OCI-M2 (cell line): ENCODE measurements around the gene ECE1.

ENCODE experiments used
- DNase-seq: peaks from one replicate; lab custom pipeline; 2025; ENCODE audit not compliant: unreplicated experiment; lab: John Stamatoyannopoulos, UW

The ECE1 gene

DNA sequence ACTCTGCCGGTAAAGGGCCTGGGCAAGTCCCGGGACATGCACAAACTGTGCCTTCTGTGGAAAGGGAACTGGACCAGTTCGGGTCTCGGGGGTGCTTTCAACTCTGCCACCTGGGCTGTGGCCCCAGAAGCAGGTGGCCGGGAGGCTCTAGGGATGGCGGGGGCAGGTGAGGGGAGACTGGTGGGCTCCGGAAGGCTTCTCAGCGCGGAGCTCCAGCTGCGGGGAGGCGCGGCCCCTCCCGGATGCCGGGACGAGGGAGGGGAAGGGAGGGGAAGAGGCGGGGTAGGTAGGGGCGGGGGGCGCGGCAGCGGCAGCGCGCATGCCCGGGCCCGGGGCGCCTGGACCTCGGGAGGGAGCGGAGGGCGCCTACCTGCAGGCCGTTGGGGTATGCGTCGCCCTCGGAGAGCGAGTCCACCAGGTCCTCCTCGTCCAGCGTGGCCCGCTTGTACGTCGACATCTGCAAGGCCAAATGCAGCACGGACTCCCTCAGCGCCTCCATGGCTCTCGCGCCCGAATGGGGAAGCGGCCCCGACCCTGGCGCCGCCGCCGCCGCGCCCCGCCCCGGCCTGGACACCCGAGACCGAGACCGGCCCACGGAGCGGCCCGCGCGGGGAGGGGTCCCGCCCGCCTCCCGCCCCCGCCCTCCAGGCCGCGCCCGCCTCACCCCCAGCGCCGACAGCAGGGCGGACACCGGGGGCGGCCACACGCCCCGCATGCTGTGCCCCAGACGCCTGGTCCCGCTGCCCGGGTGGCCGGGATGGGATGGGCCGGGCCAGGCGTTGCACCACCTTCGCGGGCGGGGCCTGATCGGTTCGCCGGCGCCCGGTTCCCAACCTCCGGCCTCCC is at the start of gene ECE1:
Gene ECE1, minus strand, starts transcription at position 764 of the 846 bp plus-strand sequence. Its CDS starts 49 bp downstream, at position 715.
- no peak for DNase-seq

DNA sequence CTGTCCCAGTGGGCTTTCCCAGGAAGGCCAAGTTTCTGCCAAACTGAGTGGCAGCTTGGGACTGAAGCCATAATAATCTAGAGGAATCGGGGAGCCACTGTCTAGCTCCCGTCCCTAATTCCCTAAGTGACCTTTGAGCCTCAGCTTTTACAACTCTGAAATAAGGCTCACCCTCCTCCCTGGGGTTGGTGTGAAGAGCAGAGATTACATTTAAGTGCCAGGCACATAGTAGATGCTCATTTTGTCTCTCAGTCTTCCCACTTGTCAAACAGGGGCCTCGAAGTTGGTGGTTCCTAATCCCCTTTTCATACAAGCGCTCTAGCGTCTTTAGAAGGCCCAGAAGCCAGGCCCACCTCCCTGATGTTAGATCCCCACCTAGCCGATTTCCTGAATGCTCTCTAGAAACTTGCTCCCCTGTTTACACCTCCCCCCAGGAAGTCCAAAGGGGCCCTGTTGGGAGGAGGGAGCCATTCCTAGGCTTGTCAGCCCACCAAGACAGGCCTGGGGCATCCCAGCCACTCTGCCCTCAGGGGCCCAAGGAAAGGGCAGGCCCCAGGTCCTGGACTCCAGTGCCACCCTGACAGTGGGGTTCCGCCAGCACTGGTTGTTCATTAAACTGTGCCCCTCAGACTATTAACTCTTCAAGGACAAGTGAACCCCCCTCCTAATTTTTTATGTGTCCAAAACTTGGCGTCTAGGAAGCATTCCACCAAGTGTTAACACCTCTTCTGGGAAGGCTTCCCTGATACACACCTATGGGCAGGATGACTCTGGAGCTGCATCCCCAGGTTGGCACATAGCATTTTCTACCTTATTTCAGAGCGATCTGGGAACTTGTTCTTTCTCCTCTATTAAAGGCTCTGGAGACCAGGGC is 49.3 kb upstream of the ECE1 start:
- no peak for DNase-seq

DNA sequence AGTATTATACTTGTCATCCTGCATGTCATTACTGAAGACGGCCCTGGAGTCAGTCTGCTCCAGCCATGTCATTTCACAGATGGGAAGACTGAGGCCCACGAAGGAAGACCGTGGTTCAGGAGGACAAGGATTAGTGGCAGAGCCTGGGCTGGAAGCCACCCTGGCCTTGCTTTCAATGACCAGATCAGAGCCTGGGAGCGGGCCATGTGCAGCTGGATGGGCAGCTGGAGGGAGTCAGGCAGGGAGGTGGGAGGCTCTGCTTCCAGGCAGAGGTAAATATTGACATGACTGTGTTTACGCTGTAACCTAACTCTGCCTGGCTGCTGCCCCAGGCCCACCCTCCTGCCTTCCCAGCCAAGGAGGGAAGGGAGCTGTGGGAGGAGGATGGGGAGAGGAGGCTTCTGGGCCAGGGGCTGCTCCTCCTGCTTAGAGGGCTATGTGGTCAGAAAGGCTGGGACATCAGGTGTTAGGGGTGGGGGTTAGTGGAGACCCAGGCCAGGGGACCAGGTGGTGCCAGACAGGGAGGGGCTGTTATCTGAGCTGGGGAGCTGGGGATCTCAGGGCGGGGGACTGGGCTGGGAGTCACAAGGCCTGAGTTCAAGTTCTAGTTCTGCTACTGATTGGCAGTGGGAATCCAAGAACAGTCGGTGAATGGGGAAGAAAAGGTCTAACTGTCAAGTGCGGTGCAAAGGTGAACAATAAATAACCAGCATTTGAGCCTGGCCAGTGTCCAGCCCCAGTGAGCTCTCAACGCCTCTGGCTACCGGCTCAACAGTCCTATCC is 48.5 kb upstream of the ECE1 start:
- no peak for DNase-seq

DNA sequence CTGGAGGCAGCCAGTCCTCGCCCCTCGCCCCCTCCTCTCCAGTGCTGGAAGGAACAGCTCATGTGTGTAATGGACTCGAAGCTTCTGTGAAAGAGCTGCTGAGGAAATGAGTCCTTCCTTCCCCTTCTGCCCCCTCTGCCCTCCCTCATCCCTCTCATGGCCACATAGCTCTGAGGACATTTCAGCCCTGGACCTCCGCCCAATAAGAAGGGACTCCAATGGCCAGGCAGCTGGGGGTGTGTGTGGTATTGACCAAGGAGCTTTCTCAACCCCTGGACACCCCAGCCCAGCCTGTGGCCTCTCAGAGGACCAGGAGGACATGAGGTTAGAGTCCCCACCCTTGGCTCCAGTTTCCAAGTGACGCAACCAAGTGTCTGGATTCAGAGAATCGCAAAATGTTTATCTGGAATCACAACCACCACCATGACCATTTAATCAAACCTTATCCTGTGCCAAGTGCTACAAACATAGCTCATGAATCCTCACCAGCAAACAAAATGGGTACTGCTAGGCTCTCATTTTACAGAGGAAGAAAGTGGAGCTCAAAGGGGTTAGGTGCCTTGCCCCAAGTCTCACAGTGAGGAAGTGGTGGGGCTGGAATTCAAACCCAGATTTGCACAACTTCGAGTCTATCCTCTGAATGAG is 47.8 kb upstream of the ECE1 start:
- no peak for DNase-seq

DNA sequence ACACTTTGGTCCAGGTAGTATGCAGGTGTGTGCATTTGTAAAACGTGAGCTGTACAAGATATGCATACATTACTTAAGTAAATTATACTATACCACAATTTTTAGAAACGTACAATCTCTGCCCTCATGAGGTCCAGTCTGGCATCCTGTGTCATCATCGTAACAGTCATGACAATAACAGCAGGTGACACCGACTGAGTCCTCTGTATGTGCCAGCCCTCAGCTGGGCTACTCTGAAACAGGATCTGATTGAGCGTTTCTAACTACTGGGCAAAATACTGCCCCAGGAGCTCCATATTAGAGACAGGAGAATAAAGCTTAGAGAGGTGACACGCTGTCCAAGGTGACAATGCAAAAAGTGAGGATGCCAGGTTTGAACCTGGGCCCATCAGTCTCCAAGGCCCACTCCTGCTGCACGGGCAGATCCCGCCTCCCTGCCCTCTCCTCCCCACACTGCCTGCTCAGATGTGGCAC is 47.2 kb upstream of the ECE1 start:
- no peak for DNase-seq

DNA sequence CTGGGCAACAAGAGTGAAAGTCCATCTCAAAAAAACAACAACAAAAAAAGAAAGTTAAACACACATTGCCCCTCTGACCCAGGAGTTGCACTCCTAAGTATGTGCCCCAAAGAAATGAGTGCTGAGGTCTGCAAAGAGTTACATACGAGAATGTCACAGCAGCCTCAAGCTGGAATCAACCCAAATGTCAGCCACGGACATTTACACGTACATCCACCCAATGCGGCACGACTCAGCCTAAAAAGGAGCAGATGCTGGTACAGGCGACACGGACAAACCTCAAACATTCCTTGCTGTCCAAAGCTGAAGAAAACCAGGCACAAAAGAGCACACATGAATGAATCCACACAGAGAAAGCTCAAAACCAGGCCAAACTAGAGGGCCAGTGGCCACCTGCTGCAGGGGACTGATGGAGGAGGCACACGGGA is 46.8 kb upstream of the ECE1 start:
- no peak for DNase-seq

DNA sequence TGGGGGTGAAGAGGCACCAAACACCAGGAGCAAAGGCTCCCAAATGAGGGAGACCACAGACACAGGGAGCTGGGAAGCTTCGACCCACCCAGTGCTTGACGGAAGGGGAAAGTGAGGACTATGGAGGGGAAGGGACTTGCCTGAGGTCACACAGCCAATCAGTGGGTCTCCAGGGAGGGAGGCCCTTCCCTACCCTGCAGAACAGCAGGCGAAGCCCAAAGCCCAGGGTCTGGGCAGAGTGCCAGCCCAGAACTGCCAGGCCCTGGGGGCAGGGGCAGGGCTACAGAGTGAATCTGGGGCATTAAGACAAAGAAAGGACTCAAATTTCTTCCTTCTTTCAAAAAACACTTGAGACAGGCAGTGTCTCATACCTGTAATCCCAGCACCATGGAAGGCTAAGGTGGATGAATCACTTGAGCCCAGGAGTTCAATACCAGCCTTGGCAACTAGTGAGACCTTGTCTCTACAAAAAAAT is 45.5 kb upstream of the ECE1 start:
- no peak for DNase-seq

DNA sequence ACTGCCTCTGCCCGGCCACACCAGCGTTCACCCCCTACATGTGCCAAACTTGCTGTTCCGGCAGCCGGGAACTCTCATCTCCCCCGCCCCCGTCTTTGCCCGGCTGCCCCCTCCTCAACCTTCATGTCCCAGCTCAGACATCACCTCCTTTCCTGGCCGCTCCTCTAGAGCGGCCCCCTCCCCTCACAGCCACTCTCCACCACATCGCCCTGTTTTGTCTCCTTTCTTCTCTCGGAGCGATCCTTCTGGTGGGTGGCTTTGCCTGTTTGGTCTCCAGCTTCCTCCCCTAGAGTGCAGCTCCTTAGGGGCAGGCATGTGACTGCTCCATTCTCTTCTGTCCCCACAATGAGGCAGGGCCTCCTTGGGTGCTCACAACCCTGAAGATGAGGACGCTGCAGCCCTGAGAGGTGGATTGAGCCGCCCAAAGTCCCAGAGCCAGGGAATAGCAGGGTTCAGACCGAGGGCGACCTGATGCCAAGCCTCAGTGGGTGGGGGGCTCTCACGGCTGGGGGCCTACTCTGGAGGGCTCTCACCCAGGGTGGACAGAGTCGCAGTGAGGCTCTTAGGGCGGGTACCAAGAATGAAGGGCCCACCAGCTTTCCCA is 44.9 kb upstream of the ECE1 start:
- no peak for DNase-seq

DNA sequence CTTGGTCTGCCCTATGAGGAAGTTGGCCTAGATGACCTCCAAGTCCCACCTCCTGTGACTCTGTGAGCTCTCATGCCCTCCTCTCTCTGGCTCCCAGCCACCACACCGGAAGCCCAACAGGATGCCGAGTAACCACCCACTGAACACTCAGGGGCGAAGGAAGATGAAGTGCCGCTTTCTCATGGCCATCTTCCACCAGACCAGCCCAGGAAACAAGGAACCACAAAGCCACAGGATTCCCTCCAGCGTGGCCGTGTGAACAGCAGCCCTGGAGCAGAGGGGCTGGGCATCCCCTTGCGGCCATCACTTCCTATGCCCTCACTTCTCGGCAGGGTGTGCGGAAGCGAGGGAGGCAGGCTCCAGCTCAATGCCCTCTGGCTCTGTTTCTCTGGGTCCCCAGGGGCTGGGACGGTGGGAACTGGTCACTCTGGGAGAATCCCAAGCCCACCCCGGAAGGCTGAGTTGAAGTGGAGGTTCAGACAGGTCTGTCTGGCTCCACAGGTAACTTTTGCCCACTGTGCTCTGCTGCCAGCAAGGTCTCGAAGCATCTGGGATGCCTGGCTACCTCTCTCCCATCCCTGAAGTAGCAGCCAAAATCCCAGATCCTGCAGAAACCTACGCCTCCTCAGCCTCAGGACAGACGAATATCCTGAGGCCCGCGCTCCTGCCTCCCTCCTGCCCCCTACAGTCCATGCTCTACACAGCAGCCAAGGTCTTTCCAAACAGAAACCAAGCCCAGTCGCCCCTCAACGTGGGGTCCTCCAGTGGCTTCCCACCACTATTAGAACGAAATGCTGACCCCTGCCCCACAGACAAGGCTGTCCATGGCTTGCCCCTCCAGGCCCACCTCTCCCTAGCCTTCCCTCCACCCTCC is 44.2 kb upstream of the ECE1 start:
- no peak for DNase-seq

DNA sequence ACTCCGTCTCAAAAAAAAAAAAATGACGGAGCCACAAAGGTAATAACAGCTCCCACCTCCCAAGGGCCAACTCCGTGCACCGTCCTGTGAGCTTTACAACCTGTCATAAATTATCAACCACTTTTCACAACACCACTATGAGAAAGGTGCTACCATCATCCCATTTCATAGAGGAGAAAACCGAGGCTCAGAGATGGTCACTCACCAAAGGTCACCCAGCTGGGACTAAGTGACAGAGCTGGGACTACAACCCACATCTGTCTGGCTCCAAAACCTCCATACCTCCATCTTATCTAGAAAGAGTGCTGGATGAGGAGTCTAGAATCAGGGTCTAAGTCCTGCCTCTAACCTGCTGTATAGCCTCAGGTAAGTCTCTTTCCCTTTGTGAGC is 43.6 kb upstream of the ECE1 start:
- no peak for DNase-seq

DNA sequence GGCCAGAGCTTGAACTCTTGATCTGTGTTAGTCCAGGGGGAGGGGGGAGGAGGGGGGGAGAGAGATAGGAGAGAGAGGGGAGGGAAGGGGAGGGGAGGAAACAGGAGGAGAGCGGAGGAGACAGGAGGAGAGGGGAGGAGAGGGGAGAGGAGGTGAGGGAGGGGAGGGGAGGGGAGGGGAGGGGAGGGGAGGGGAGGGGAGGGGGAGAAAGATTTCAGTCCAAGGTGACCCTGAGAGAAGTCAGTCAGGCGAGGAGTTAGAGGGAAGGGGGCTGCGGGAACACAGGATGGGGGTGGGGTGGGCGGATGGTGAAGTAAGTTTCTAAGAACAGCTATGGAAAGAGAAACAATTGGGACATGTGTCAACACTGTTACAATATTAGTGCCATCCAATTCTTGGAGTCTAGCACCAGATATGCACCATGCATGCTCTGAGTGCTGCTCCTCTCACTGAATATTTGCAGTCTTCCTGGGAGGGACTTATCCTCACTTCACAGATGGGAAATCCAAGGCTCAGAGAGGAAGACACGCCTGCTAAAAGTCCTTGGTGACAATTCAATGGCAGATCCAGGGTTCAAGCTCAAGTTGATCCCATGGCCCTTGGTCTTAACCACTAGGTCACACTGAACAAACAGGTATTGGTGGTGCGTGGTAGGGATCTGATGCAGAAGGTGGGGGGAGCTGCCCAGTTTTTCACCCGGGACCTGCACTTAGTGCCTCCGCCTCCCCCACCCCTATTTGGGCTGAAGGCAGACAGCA is 42.5 kb upstream of the ECE1 start:
- no peak for DNase-seq

DNA sequence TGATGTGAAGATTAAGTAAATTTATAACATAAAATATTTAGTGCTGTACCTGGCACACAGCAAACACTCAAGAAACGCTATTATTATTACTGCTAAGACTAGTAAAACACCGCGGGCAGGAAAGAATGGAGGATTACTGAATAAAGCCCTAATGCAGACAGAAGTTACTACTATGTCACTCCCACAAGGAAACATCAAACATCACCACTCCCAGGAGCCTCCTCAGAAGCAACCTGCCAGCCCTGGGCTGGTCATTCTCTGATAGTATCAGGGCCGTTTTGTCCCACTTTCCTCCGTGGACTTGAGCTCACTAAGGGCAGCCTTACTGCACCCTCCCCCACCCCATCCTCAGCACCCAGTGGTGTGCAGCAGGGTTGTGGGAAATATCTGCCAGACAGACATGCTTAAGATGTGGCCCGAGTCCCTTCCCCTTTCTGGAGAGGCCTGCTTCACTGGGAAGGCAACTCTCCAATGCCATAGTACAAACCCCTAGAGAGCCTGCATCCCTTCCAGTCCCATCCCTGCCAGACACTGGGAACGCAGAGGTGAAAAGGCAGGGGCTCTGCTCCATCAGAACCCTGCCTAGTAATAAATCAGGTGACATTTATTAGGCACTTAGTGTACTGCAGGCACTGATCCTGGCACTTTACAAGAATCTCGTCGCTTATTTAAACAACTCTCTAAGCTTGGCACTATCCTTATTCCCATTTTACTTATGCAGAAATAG is 41.7 kb upstream of the ECE1 start:
- DNase-seq, result no peak

DNA sequence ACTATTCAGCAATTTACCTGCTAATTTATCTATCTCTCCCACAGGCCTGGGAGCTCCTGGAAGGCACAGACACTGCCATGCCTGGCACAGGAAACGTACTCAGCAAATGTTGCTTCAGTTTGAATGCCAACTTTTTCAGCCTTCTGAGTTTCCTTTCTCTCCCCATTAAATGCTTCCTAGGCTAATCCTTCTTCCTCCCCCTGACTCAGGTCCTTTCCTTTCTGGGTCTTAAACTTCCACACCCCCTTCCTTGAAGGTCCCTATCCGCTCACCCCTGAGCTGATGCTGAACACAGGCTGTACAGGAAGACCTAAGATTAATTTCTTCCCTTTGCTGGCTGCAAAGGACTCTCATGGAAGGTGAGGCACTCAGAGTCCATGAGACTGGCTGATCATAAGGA is 40.3 kb upstream of the ECE1 start:
- no peak for DNase-seq

DNA sequence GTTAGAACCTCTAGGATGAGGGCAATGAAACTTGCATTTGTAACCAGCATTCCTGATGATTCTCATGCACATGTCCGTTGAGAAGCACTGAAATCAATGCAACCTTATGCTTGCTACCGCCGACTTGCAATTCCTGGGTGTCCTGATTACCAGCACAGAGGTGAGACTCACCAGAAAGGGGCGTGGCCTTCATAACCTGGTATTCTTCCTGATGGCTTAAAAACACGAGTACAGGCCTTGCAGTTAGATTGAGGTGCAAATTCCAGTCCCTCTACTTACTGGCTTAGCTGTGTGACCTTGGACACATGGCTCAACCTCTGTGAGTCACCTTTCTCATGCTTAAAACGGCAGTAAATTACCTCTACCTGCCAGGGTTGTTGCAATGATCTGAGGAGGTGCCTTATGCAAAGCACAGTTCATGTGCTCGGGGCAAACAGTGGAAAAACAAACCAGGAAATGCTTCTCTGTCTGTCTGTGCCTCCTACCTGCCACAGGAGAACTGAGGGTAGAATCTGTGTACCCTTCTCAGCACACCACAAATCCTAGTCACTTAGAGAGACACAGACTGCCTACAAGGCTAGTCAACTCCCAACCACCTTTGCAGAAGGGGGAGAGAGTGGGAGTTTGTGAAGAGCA is 39.1 kb upstream of the ECE1 start:
- no peak for DNase-seq

DNA sequence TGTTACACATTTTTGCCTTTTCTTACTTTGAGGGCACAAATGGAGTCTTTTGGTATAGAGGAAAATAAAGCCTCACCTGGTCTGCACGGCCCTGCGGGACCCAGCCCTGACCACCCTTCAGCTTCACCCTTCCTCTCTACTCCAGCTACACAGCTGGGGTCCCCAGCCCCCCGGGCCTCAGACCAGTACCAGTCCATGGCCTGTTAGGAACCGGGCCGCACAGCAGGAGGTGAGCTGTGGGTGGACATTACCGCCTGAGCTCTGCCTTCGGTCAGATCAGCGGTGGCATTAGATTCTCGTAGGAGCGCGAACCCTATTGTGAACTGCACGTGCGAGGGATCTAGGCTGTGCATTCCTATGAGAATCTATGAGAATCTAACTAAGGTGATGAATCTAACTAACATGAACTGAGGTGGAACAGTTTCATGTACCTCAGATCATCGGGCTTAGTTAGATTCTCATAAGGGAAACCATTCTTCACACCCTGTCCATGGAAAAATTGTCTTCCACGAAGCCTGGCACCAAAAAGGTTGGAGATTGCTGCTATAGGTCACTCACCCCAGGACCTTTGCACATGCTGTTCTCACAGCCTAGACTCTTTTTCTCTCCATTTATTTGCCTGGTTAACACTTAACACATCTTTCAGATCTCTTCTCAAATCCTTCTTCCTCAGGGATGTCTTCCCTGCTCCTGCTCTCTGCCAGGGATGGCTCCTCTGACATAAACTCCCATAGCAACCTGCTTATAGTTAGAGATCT is 37.5 kb upstream of the ECE1 start:
- DNase-seq, result no peak

DNA sequence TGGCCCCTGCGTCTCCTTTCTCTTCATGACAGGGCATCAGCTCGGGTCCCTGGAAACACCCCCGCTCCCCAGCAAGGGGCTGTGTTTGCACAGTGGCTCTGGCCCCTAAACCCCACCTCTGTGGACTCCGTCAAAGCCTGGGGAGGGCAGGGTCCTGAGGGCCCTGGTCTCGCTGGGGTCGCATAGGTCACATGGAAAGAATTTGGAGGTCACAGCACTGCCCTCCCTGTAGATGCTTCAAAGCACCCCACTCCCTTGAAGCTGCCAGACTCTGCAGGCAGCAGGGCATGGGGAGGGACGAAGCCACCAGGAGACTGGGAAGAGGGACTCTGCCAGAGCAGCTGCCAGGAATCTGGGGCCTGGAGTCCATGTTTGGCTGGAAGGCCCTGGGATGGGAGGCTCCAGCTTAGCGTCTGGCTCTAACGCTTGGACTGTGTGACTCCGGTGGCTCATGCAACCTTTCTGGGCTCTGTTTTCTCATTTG is 36.6 kb upstream of the ECE1 start:
- DNase-seq, result no peak
